Measurements from ENCODE around the gene MAPKAP1.

- no peak for TF ChIP-seq CTCF (IDR thresholded peaks at IDR 0.05)
- no peak for TF ChIP-seq POLR2A (IDR thresholded peaks at IDR 0.05)
- TF ChIP-seq POLR2AphosphoS5 (IDR thresholded peaks at IDR 0.05): no peak
Measured at GRCh38 chr9:125494653-125494915, 212.4 kb downstream of the MAPKAP1 start.
